K562 (cell line): ENCODE measurements around the gene SV2A. TPM values are rescaled to one million over a fixed set of nuclear protein-coding genes. Genes with fewer than 3 reads are reported as not detected.
A peak's percentile ranks its signal among the peaks of the same experiment; 100 is the strongest.

Experiments used
- ARID3A ChIP-seq: IDR thresholded peaks from 2 replicates; pipeline ENCODE4 v1.6.1; 2012; ENCODE audit warnings: low read depth, low read length, improper control_type of control experiment, borderline replicate concordance
- CHD1 ChIP-seq: fragments of 200-600 bp; sonication (generic); IDR thresholded peaks from one replicate; pipeline ENCODE4 v1.6.1; 2012; ENCODE audit warnings: mild to moderate bottlenecking, moderate library complexity, low read length, inconsistent platforms
- CXXC5 ChIP-seq: fragments of 250-450 bp; sonication (Bioruptor Pico); IDR thresholded peaks from 2 replicates; pipeline ENCODE4 v1.8.0; 2022; ENCODE audit warnings: inconsistent platforms, mild to moderate bottlenecking, moderate library complexity
- HMGN3 ChIP-seq: IDR thresholded peaks from 2 replicates; pipeline ENCODE4 v1.6.1; 2011; ENCODE audit warnings: borderline replicate concordance, low read depth, mild to moderate bottlenecking, mixed read lengths, low read length; ENCODE audit not compliant: insufficient read length; ENCODE audit errors: extremely low read depth
- HNRNPLL ChIP-seq: fragments of 200-400 bp; formaldehyde crosslinking; IDR thresholded peaks from 2 replicates; pipeline ENCODE4 v1.6.1; 2017; ENCODE audit warnings: low read length, low read depth, mild to moderate bottlenecking; ENCODE audit not compliant: poor library complexity, severe bottlenecking
- MCM3 ChIP-seq: fragments of 450-650 bp; IDR thresholded peaks from 2 replicates; pipeline ENCODE4 v1.6.1; 2016
- MECOM ChIP-seq: fragments of 250-450 bp; sonication (Bioruptor Pico); IDR thresholded peaks from 2 replicates; pipeline ENCODE4 v1.8.0; 2022; ENCODE audit warnings: inconsistent platforms
- NBN ChIP-seq: fragments of 450-650 bp; IDR thresholded peaks from 2 replicates; pipeline ENCODE4 v1.6.1; 2016; ENCODE audit warnings: low read depth, mild to moderate bottlenecking
- OTX1 ChIP-seq: fragments of 450-650 bp; formaldehyde crosslinking; IDR thresholded peaks from 2 replicates; pipeline ENCODE4 v1.4.0; 2022; ENCODE audit warnings: mild to moderate bottlenecking
- ZNF133 ChIP-seq: fragments of 250-450 bp; sonication (Bioruptor Pico); IDR thresholded peaks from 2 replicates; pipeline ENCODE4 v1.4.0; 2020; ENCODE audit warnings: mild to moderate bottlenecking
- ZNF324 ChIP-seq: fragments of 250-450 bp; sonication (Bioruptor Pico); IDR thresholded peaks from 2 replicates; pipeline ENCODE4 v1.4.0; 2020; ENCODE audit warnings: mild to moderate bottlenecking
- polyA plus RNA-seq, 8 experiments: library from polyadenylated mRNA; depleted of rRNA in 4 of 8; stranded (reverse) in 5 of 8; unstranded in 3 of 8; fragments of >200 nt; fragmentation: Nextera tagmentation in 2 of 8; fragmentation: Illumina TruSeq in 1 of 8; extraction: Ambion mirVana in 2 of 8; extraction: Trizol in 1 of 8; gene quantifications; 2 replicates each; pipeline versions ENCODE4 v1.2.1 to v1.2.3, GENCODE V29; 2011 to 2014; ENCODE audit warnings: inconsistent platforms in 1 of 8, missing spikeins in 1 of 8
- total RNA-seq, 7 experiments: library from RNA; depleted of rRNA in 6 of 7; stranded (reverse); fragments of >200 nt in 6 of 7; fragmentation: Illumina TruSeq in 2 of 7; extraction: Trizol in 2 of 7; gene quantifications; 2 replicates each; pipeline versions ENCODE4 v1.2.1 to v1.2.3, GENCODE V29; 2011 to 2021; ENCODE audit warnings: low replicate concordance in 1 of 7
- TF ChIP-seq, protein P1 (sequence below): sonication (generic); formaldehyde crosslinking; IDR thresholded peaks from 2 replicates; pipeline ENCODE4 v1.8.1; 2023; ENCODE audit warnings: mild to moderate bottlenecking, missing genetic modification reagents
- TF ChIP-seq, protein P2 (sequence below): fragments of 450-650 bp; IDR thresholded peaks from one replicate; pipeline ENCODE4 v1.6.1; 2018; ENCODE audit warnings: mild to moderate bottlenecking, moderate library complexity; ENCODE audit not compliant: partially characterized antibody
- TF ChIP-seq, protein P3 (sequence below), 2 experiments: fragments of 450-650 bp; conservative IDR thresholded peaks; 2 replicates each; pipeline ENCODE4 v1.6.1; 2017; ENCODE audit warnings: mild to moderate bottlenecking in 2 of 2, moderate library complexity in 2 of 2
- TF ChIP-seq, protein P4 (sequence below): sonication (generic); formaldehyde crosslinking; IDR thresholded peaks from 2 replicates; pipeline ENCODE4 v1.8.0; 2022; ENCODE audit warnings: missing genetic modification reagents, mild to moderate bottlenecking, borderline replicate concordance

Gene SV2A
- total and polyA plus RNA-seq, 9 of the 15 experiments (the other 6 are each of a cell fraction or from before 2014, with no cell fraction given) = 0.07 to 0.22 (median 0.11) TPM; not detected in 1

GRCh38 chr1:149884433-149885338 is 33.0 kb downstream of the SV2A start (continued):
- TF ChIP-seq, protein P1, sequence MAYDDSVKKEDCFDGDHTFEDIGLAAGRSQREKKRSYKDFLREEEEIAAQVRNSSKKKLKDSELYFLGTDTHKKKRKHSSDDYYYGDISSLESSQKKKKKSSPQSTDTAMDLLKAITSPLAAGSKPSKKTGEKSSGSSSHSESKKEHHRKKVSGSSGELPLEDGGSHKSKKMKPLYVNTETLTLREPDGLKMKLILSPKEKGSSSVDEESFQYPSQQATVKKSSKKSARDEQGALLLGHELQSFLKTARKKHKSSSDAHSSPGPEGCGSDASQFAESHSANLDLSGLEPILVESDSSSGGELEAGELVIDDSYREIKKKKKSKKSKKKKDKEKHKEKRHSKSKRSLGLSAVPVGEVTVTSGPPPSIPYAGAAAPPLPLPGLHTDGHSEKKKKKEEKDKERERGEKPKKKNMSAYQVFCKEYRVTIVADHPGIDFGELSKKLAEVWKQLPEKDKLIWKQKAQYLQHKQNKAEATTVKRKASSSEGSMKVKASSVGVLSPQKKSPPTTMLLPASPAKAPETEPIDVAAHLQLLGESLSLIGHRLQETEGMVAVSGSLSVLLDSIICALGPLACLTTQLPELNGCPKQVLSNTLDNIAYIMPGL (CRISPR knock-in tag) = no peak
- no peak for TF ChIP-seq ZNF324 (CRISPR knock-in tag)
- no peak for TF ChIP-seq CXXC5 (CRISPR knock-in tag)
- TF ChIP-seq, protein P2, sequence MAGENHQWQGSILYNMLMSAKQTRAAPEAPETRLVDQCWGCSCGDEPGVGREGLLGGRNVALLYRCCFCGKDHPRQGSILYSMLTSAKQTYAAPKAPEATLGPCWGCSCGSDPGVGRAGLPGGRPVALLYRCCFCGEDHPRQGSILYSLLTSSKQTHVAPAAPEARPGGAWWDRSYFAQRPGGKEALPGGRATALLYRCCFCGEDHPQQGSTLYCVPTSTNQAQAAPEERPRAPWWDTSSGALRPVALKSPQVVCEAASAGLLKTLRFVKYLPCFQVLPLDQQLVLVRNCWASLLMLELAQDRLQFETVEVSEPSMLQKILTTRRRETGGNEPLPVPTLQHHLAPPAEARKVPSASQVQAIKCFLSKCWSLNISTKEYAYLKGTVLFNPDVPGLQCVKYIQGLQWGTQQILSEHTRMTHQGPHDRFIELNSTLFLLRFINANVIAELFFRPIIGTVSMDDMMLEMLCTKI = no peak
- no peak for TF ChIP-seq HMGN3
- TF ChIP-seq, protein P3, sequence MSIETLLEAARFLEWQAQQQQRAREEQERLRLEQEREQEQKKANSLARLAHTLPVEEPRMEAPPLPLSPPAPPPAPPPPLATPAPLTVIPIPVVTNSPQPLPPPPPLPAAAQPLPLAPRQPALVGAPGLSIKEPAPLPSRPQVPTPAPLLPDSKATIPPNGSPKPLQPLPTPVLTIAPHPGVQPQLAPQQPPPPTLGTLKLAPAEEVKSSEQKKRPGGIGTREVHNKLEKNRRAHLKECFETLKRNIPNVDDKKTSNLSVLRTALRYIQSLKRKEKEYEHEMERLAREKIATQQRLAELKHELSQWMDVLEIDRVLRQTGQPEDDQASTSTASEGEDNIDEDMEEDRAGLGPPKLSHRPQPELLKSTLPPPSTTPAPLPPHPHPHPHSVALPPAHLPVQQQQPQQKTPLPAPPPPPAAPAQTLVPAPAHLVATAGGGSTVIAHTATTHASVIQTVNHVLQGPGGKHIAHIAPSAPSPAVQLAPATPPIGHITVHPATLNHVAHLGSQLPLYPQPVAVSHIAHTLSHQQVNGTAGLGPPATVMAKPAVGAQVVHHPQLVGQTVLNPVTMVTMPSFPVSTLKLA (conservative IDR thresholded peaks at IDR 0.05) = peak in 1 of 2 experiments; percentile 19; a peak in 1 of 4 replicates
- TF ChIP-seq ZNF133 (CRISPR knock-in tag) = no peak
- no peak for TF ChIP-seq CHD1
- TF ChIP-seq, protein P4, sequence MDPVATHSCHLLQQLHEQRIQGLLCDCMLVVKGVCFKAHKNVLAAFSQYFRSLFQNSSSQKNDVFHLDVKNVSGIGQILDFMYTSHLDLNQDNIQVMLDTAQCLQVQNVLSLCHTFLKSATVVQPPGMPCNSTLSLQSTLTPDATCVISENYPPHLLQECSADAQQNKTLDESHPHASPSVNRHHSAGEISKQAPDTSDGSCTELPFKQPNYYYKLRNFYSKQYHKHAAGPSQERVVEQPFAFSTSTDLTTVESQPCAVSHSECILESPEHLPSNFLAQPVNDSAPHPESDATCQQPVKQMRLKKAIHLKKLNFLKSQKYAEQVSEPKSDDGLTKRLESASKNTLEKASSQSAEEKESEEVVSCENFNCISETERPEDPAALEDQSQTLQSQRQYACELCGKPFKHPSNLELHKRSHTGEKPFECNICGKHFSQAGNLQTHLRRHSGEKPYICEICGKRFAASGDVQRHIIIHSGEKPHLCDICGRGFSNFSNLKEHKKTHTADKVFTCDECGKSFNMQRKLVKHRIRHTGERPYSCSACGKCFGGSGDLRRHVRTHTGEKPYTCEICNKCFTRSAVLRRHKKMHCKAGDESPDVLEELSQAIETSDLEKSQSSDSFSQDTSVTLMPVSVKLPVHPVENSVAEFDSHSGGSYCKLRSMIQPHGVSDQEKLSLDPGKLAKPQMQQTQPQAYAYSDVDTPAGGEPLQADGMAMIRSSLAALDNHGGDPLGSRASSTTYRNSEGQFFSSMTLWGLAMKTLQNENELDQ (CRISPR knock-in tag) = no peak
- TF ChIP-seq NBN = 0 out of 2 replicates have a peak, but pooled peaks have one; percentile 52
- 0 out of 2 replicates have a peak, but pooled peaks have one; percentile 49 for TF ChIP-seq MECOM
- no peak for TF ChIP-seq HNRNPLL
- TF ChIP-seq MCM3 = no peak
- TF ChIP-seq ARID3A = no peak
- TF ChIP-seq OTX1 (CRISPR knock-in tag) = no peak
